GM18870 (cell line): Measurements from ENCODE around the gene CHD6.

Experiments
- ATAC-seq: cut with Tn5 transposase; IDR thresholded peaks from one replicate; pipeline ENCODE4 v1.9.1; 2021; ENCODE audit warnings: moderate library complexity; ENCODE audit not compliant: unreplicated experiment

CHD6 gene

GRCh38 chr20:41617902-41618806 is at the start of gene CHD6:
Gene CHD6, minus strand, starts transcription at chr20:41618377. Its CDS starts 67,040 bp downstream, at chr20:41551337.
- peak; percentile 98 for ATAC-seq

- no peak for ATAC-seq
These were observed 46.4 kb upstream of the CHD6 start for GRCh38 chr20:41664584-41664983.

- no peak for ATAC-seq
These were observed 39.5 kb upstream of the CHD6 start for GRCh38 chr20:41657655-41658054.

- ATAC-seq, result no peak
These were observed 37.9 kb upstream of the CHD6 start for GRCh38 chr20:41655962-41656618.

- ATAC-seq, result no peak
These were observed 36.7 kb upstream of the CHD6 start for GRCh38 chr20:41654884-41655283.

GRCh38 chr20:41654292-41654691 is 36.1 kb upstream of the CHD6 start:
- ATAC-seq, result no peak

- ATAC-seq, result no peak
These were observed 32.2 kb upstream of the CHD6 start for GRCh38 chr20:41650231-41650948.

- no peak for ATAC-seq
These were observed 31.3 kb upstream of the CHD6 start for GRCh38 chr20:41649489-41649888.

GRCh38 chr20:41645372-41645771 is 27.2 kb upstream of the CHD6 start:
- ATAC-seq, result no peak

GRCh38 chr20:41643504-41643938 is 25.3 kb upstream of the CHD6 start:
- no peak for ATAC-seq

- no peak for ATAC-seq
These were observed 21.5 kb upstream of the CHD6 start for GRCh38 chr20:41639630-41640029.

GRCh38 chr20:41638456-41638855 is 20.3 kb upstream of the CHD6 start:
- ATAC-seq, result no peak

- no peak for ATAC-seq
These were observed 17.0 kb upstream of the CHD6 start for GRCh38 chr20:41635158-41635557.

- ATAC-seq, result no peak
These were observed 14.7 kb upstream of the CHD6 start for GRCh38 chr20:41632896-41633295.

GRCh38 chr20:41631826-41632225 is 13.6 kb upstream of the CHD6 start:
- no peak for ATAC-seq

- no peak for ATAC-seq
These were observed 12.7 kb upstream of the CHD6 start for GRCh38 chr20:41630846-41631245.

- ATAC-seq, result no peak
These were observed 9.6 kb upstream of the CHD6 start for GRCh38 chr20:41627611-41628244.

- no peak for ATAC-seq
These were observed 8.9 kb upstream of the CHD6 start for GRCh38 chr20:41627001-41627495.

- ATAC-seq, result no peak
These were observed 5.6 kb upstream of the CHD6 start for GRCh38 chr20:41623625-41624375.

- no peak for ATAC-seq
These were observed 4.4 kb upstream of the CHD6 start for GRCh38 chr20:41622584-41622983.
